ENCODE results near the gene NDUFS6.

- no peak for TF ChIP-seq POLR2A (IDR thresholded peaks at IDR 0.05)
- TF ChIP-seq CTCF (IDR thresholded peaks at IDR 0.05): no peak
- no peak for TF ChIP-seq EP300 (IDR thresholded peaks at IDR 0.05)
- TF ChIP-seq POLR2AphosphoS5 (IDR thresholded peaks at IDR 0.05): no peak
These were observed 39.7 kb downstream of the NDUFS6 start for GRCh38 chr5:1840741-1841521.

All from upper lobe of left lung (tissue), 4 donors.